GM12878 (cell line): ENCODE measurements around the gene CCHCR1. TPM values are rescaled to one million over a fixed set of nuclear protein-coding genes. Genes with fewer than 3 reads are reported as not detected.

Source experiments
- ATAC-seq: fragments of 200-7000 bp; cut with Tn5 transposase; 3 replicates; pipeline ENCODE4 v1.9.1; 2020; ENCODE audit warnings: mild to moderate bottlenecking, moderate library complexity
- BruUV-seq: library from RNA; stranded (reverse); fragments of 400-500 nt; replicated peaks from 2 replicates; lab custom pipeline; 2021; lab: Mats Ljungman, UMichigan
- CTCF ChIA-PET: fragments of 300-600 bp; sonication (Branson Sonifier 250); formaldehyde crosslinking; extraction: SDS; loops from one replicate; lab custom pipeline; 2021; ENCODE audit warnings: inconsistent platforms; lab: Yijun Ruan, JAX
- POLR2A ChIA-PET: fragments of 350-600 bp; formaldehyde crosslinking; extraction: SDS; loops from one replicate; lab custom pipeline; 2021; ENCODE audit warnings: inconsistent platforms; lab: Charles Lee
- RAD21 ChIA-PET: fragments of 300-600 bp; sonication (Branson Sonifier 250); formaldehyde crosslinking; loops from one replicate; lab custom pipeline; 2023; ENCODE audit warnings: antibody characterized with exemption; ENCODE audit not compliant: unreplicated experiment; lab: Charles Lee
- SMC1A ChIA-PET: fragments of 300-600 bp; sonication (Branson Sonifier 250); formaldehyde crosslinking; loops from one replicate; lab custom pipeline; 2023; ENCODE audit not compliant: unreplicated experiment, uncharacterized antibody; lab: Charles Lee
- DNase-seq: peaks from one replicate; pipeline ENCODE4 v3.0.0-alpha.2; 2011; ENCODE audit warnings: low read depth, low spot score
- FAIRE-seq: peaks from 3 replicates; lab custom pipeline; 2011; peaks lifted over from hg19 to GRCh38; lab: Jason Lieb, UNC
- H2AFZ ChIP-seq: 2 replicates; pipeline ENCODE4 v1.6.0; 2011; ENCODE audit warnings: low read depth, low read length, control low read depth; ENCODE audit not compliant: control insufficient read depth
- H3K27ac ChIP-seq: 2 replicates; pipeline ENCODE4 v1.5.1; 2011; ENCODE audit warnings: control low read depth; ENCODE audit not compliant: control insufficient read depth, insufficient read depth
- H3K27me3 ChIP-seq, 2 experiments: replicated peaks in 1 of 2; 2 replicates each; pipeline versions ENCODE4 v1.6.0 to v1.6.1; 2011; ENCODE audit warnings: low read length in 1 of 2; ENCODE audit not compliant: control insufficient read depth in 2 of 2, insufficient read depth in 2 of 2
- H3K36me3 ChIP-seq, 2 experiments: 2 replicates each; pipeline ENCODE4 v1.5.1; 2011; ENCODE audit warnings: low read length in 1 of 2; ENCODE audit not compliant: control insufficient read depth in 2 of 2, insufficient read depth in 2 of 2
- H3K4me1 ChIP-seq: 2 replicates; pipeline ENCODE4 v1.6.1; 2011; ENCODE audit warnings: mild to moderate bottlenecking, low read length, moderate library complexity, mixed read lengths; ENCODE audit not compliant: control insufficient read depth, insufficient read depth
- H3K4me2 ChIP-seq: 2 replicates; pipeline ENCODE4 v1.6.0; 2011; ENCODE audit warnings: control low read depth; ENCODE audit not compliant: control insufficient read depth, insufficient read depth
- H3K4me3 ChIP-seq: fragments of 200-600 bp; sonication (generic); 2 replicates; pipeline ENCODE4 v1.5.1; 2016
- H3K79me2 ChIP-seq: 2 replicates; pipeline ENCODE4 v1.6.0; 2011; ENCODE audit warnings: low read length; ENCODE audit not compliant: control insufficient read depth, insufficient read depth
- H3K9ac ChIP-seq: 2 replicates; pipeline ENCODE4 v1.8.0; 2011; ENCODE audit warnings: low read length, control low read depth, mixed read lengths; ENCODE audit not compliant: control insufficient read depth, insufficient read depth
- H3K9me3 ChIP-seq: replicated peaks from 3 replicates; pipeline ENCODE4 v1.5.1; 2011; ENCODE audit warnings: mild to moderate bottlenecking, low read length; ENCODE audit not compliant: control insufficient read depth, insufficient read depth
- H4K20me1 ChIP-seq: 2 replicates; pipeline ENCODE4 v1.6.0; 2011; ENCODE audit not compliant: control insufficient read depth, insufficient read depth
- BCL11A ChIP-seq: IDR thresholded peaks from 2 replicates; pipeline ENCODE4 v1.6.1; 2011; ENCODE audit warnings: low read depth, low read length
- EED ChIP-seq: sonication (generic); IDR thresholded peaks from 2 replicates; pipeline ENCODE4 v1.6.1; 2016; ENCODE audit warnings: antibody characterized with exemption, low read depth
- EP300 ChIP-seq, 2 experiments: fragments of 150-350 bp in 1 of 2; IDR thresholded peaks; 2 replicates each; pipeline ENCODE4 v1.6.1; 2011 to 2012; ENCODE audit warnings: low read depth in 2 of 2, low read length in 2 of 2, borderline replicate concordance in 1 of 2, improper control_type of control experiment in 1 of 2, inconsistent platforms in 1 of 2; ENCODE audit not compliant: control insufficient read depth in 1 of 2
- FOXM1 ChIP-seq: IDR thresholded peaks from 2 replicates; pipeline ENCODE4 v1.6.1; 2012; ENCODE audit warnings: low read depth, mild to moderate bottlenecking, inconsistent platforms, low read length, moderate library complexity
- GABPA ChIP-seq: IDR thresholded peaks from 2 replicates; pipeline ENCODE4 v1.6.1; 2014; ENCODE audit warnings: antibody characterized with exemption, low read depth, mild to moderate bottlenecking, inconsistent platforms
- IKZF1 ChIP-seq: fragments of 450-650 bp; conservative IDR thresholded peaks from 2 replicates; pipeline ENCODE4 v1.6.1; 2017; ENCODE audit warnings: antibody characterized with exemption, mild to moderate bottlenecking
- IRF4 ChIP-seq: IDR thresholded peaks from 2 replicates; pipeline ENCODE4 v1.6.1; 2011; ENCODE audit warnings: low read depth, low read length
- JUNB ChIP-seq: IDR thresholded peaks from 2 replicates; pipeline ENCODE4 v1.6.1; 2016; ENCODE audit warnings: antibody characterized with exemption, mild to moderate bottlenecking
- NFYB ChIP-seq: IDR thresholded peaks from 2 replicates; pipeline ENCODE4 v1.6.1; 2011; ENCODE audit warnings: low read depth, mild to moderate bottlenecking, low read length, improper control_type of control experiment, moderate library complexity; ENCODE audit not compliant: insufficient read depth
- NR2F1 ChIP-seq: fragments of 450-650 bp; conservative IDR thresholded peaks from 2 replicates; pipeline ENCODE4 v1.6.1; 2017; ENCODE audit warnings: mild to moderate bottlenecking
- PML ChIP-seq: IDR thresholded peaks from 2 replicates; pipeline ENCODE4 v1.6.1; 2012; ENCODE audit warnings: low read length, inconsistent platforms
- RFX5 ChIP-seq: IDR thresholded peaks from 2 replicates; pipeline ENCODE4 v1.6.1; 2011; ENCODE audit warnings: low read depth, low read length, improper control_type of control experiment
- RUNX3 ChIP-seq: IDR thresholded peaks from 2 replicates; pipeline ENCODE4 v1.6.1; 2012; ENCODE audit warnings: low read length, inconsistent platforms
- SIX5 ChIP-seq: IDR thresholded peaks from 2 replicates; pipeline ENCODE4 v1.6.1; 2011; ENCODE audit warnings: mild to moderate bottlenecking, low read depth, low read length, moderate library complexity; ENCODE audit not compliant: severe bottlenecking
- SREBF1 ChIP-seq: IDR thresholded peaks from 2 replicates; pipeline ENCODE4 v1.6.1; 2012; ENCODE audit warnings: mild to moderate bottlenecking, low read length
- SRF ChIP-seq, 2 experiments: IDR thresholded peaks; 2 replicates each; pipeline ENCODE4 v1.6.1; 2011; ENCODE audit warnings: low read depth in 2 of 2, low read length in 2 of 2, mild to moderate bottlenecking in 1 of 2, moderate library complexity in 1 of 2
- ZNF217 ChIP-seq: fragments of 450-650 bp; IDR thresholded peaks from 2 replicates; pipeline ENCODE4 v1.6.1; 2017; ENCODE audit warnings: antibody characterized with exemption, mild to moderate bottlenecking
- ZNF384 ChIP-seq: IDR thresholded peaks from 2 replicates; pipeline ENCODE4 v1.6.1; 2012; ENCODE audit warnings: low read depth, mild to moderate bottlenecking, low read length, improper control_type of control experiment, borderline replicate concordance
- WGBS: methylation state at CpG from one replicate; pipeline ENCODE4 v1.1.6; 2016; ENCODE audit warnings: low lambda C conversion rate; ENCODE audit not compliant: insufficient replicate concordance, insufficient coverage; ENCODE audit errors: missing lambda C conversion rate; 5-methylcytosine and 5-hydroxymethylcytosine counted together
- in situ Hi-C: fragments of 300-500 bp; cut with MboI; formaldehyde crosslinking; loops from 9 replicates; pipeline ENCODE4 v1.14.3; 2018; ENCODE audit warnings: mixed read lengths
- intact Hi-C: fragments of 100-400 bp; cut with micrococcal nuclease; formaldehyde crosslinking; loops from one replicate; pipeline ENCODE4 v1.14.2; 2022; ENCODE audit not compliant: unreplicated experiment
- polyA plus RNA-seq, 11 experiments: library from polyadenylated mRNA; depleted of rRNA in 4 of 11; unstranded in 6 of 11; stranded (reverse) in 5 of 11; fragments of >200 nt; fragmentation: Nextera tagmentation in 4 of 11; fragmentation: Illumina TruSeq in 1 of 11; extraction: Ambion mirVana in 4 of 11; extraction: Trizol in 1 of 11; gene quantifications; 1 replicate in 1 of 11; 2 replicates in 10 of 11; pipeline versions ENCODE4 v1.2.1 to v1.2.3, GENCODE V29; 2011 to 2016; ENCODE audit warnings: inconsistent platforms in 2 of 11, missing spikeins in 2 of 11, low read depth in 1 of 11
- total RNA-seq, 4 experiments: library from RNA; depleted of rRNA in 3 of 4; stranded (reverse); fragments of >200 nt in 3 of 4; fragmentation: Illumina TruSeq in 1 of 4; extraction: Trizol in 1 of 4; gene quantifications; 2 replicates each; pipeline versions ENCODE4 v1.2.1 to v1.2.3, GENCODE V29; 2013 to 2021
- TF ChIP-seq, protein P1 (sequence below): fragments of 450-650 bp; IDR thresholded peaks from 2 replicates; pipeline ENCODE4 v1.6.1; 2016; ENCODE audit warnings: mild to moderate bottlenecking, moderate library complexity, borderline replicate concordance
- TF ChIP-seq, protein P2 (sequence below): IDR thresholded peaks from 2 replicates; pipeline ENCODE4 v1.6.1; 2011; ENCODE audit warnings: low read depth, mild to moderate bottlenecking, low read length, moderate library complexity, borderline replicate concordance; ENCODE audit errors: extremely low read depth

Gene CCHCR1
- total and polyA plus RNA-seq, 10 of the 15 experiments (the other 5 are each of a cell fraction or from before 2014, with no cell fraction given), result 1.0 to 35.2 (median 24.7) TPM

DNA sequence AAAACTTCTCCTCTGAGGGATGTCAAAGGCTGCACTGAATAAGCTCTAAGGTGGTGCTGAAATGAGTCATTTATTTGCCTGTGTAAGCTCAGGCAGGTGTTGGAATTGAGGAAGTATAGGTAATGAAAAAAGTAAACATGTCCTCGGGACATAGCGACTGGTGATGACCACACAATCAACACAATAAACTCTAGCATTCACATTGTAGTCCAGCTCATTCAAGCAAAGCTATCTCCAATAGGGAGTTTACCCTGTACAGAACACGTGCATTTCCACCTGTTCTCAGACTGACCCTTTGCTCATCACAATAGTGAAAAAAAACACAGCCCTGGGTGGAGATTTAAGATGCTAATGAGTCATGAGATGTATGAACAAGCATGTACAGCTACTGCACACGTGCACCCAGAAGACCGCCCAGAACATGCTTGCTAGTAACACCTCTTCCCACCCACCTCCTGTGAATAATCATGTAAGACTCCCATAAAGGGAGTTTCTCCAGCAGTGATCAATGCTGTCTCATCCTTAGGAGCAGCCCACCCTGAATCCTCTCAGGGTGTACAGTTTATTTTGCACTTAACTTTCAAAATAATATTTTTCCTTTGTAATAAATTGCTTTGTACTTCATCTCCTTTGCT, 45.9 kb upstream of the CCHCR1 start:
- SMC1A ChIA-PET, result interaction anchor here (0.7 to 1.7 kb wide), 9 partner anchors 11 to 197 kb away, joined by 3 to 10 read pairs (median 3); no protein-coding TSS in a partner anchor
- BruUV-seq, result no TSS peak
- Histone ChIP-seq H3K9me3 (no peaks in the 10 kb centered on the region; the same call in 2 of the 3 replicates), H3K79me2 (peaks cover 28% of the 10 kb centered on the region), H3K27ac (peak overlapping the region; percentile 84), H3K27me3 (no peaks in the 10 kb centered on the region), H3K9ac (peak overlapping the region; percentile 78), H3K4me1 (peaks cover 25% of the 10 kb centered on the region), H3K4me3 (peak overlapping the region; percentile 67), H2AFZ (peak overlapping the region; percentile 57; the same call in 1 of the 2 replicates), H3K4me2 (peak overlapping the region; percentile 92), H3K36me3 (no peaks in the 10 kb centered on the region; a peak in 1 of 4 replicates), H4K20me1 (no peaks in the 10 kb centered on the region)
- POLR2A ChIA-PET, result interaction anchor here (0.5 to 1.5 kb wide), 12 partner anchors 11 to 392 kb away, joined by 3 to 9 read pairs (median 4); no protein-coding TSS in a partner anchor
- intact Hi-C loops (no loop called here), in situ Hi-C loops (no loop called here)
- 0% methylated on average over 5 of the region's 5 CpGs for WGBS
- FAIRE-seq (peak; percentile 49), ATAC-seq (peak; percentile 79), DNase-seq (peak; percentile 86)
- CTCF ChIA-PET, result interaction anchor here (0.9 to 1.8 kb wide), 4 partner anchors 57 to 379 kb away, joined by 3 to 8 read pairs (median 3); partner anchors contain the start of gene LTB
- RAD21 ChIA-PET, result interaction anchor here (0.9 to 1.5 kb wide), 7 partner anchors 19 to 163 kb away, joined by 3 to 10 read pairs (median 4); no protein-coding TSS in a partner anchor
- TF ChIP-seq SRF (IDR thresholded peaks at IDR 0.05; ENCODE audit: low read depth in 2 of 2, low read length in 2 of 2), result peak in 1 of 2 experiments; percentile 5; a peak in 1 of 4 replicates
- no peak for TF ChIP-seq NFYB
- no peak for TF ChIP-seq SIX5
- TF ChIP-seq IRF4, result peak; percentile 94
- peak; percentile 21; the same call in 1 of the 2 replicates for TF ChIP-seq FOXM1
- peak; percentile 92 for TF ChIP-seq JUNB
- TF ChIP-seq EP300 (IDR thresholded peaks at IDR 0.05; ENCODE audit: borderline replicate concordance in 1 of 2, control insufficient read depth in 1 of 2, low read depth in 2 of 2, low read length in 2 of 2), result peak; percentile 85 to 86
- TF ChIP-seq PML, result peak; percentile 24; the same call in 1 of the 2 replicates
- TF ChIP-seq SREBF1, result no peak
- TF ChIP-seq EED, result peak; percentile 84
- TF ChIP-seq RFX5, result peak; percentile 91
- peak; percentile 45; the same call in 1 of the 2 replicates for TF ChIP-seq BCL11A
- TF ChIP-seq ZNF384, result peak; percentile 80
- peak; percentile 77 for TF ChIP-seq IKZF1
- TF ChIP-seq GABPA, result 0 out of 2 replicates have a peak, but pooled peaks have one; percentile 8
- TF ChIP-seq RUNX3, result peak; percentile 68
- peak; percentile 81 for TF ChIP-seq NR2F1
- TF ChIP-seq, protein P1, sequence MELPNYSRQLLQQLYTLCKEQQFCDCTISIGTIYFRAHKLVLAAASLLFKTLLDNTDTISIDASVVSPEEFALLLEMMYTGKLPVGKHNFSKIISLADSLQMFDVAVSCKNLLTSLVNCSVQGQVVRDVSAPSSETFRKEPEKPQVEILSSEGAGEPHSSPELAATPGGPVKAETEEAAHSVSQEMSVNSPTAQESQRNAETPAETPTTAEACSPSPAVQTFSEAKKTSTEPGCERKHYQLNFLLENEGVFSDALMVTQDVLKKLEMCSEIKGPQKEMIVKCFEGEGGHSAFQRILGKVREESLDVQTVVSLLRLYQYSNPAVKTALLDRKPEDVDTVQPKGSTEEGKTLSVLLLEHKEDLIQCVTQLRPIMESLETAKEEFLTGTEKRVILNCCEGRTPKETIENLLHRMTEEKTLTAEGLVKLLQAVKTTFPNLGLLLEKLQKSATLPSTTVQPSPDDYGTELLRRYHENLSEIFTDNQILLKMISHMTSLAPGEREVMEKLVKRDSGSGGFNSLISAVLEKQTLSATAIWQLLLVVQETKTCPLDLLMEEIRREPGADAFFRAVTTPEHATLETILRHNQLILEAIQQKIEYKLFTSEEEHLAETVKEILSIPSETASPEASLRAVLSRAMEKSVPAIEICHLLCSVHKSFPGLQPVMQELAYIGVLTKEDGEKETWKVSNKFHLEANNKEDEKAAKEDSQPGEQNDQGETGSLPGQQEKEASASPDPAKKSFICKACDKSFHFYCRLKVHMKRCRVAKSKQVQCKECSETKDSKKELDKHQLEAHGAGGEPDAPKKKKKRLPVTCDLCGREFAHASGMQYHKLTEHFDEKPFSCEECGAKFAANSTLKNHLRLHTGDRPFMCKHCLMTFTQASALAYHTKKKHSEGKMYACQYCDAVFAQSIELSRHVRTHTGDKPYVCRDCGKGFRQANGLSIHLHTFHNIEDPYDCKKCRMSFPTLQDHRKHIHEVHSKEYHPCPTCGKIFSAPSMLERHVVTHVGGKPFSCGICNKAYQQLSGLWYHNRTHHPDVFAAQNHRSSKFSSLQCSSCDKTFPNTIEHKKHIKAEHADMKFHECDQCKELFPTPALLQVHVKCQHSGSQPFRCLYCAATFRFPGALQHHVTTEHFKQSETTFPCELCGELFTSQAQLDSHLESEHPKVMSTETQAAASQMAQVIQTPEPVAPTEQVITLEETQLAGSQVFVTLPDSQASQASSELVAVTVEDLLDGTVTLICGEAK, result no peak
- TF ChIP-seq, protein P2, sequence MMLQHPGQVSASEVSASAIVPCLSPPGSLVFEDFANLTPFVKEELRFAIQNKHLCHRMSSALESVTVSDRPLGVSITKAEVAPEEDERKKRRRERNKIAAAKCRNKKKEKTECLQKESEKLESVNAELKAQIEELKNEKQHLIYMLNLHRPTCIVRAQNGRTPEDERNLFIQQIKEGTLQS, result no peak
- TF ChIP-seq ZNF217, result peak; percentile 62; the same call in 1 of the 2 replicates
